Suprapubic skin (tissue), 4 donors: ENCODE results near the gene PPP1R14C.

Experiments used
- POLR2A ChIP-seq, 2 donors: fragments of 450-650 bp; IDR thresholded peaks; one replicate each; pipeline ENCODE4 v1.6.1; 2017; ENCODE audit warnings: antibody characterized with exemption in 2 of 2, mild to moderate bottlenecking in 2 of 2, moderate library complexity in 2 of 2
- POLR2AphosphoS5 ChIP-seq, 3 donors: sonication (generic); formaldehyde crosslinking; IDR thresholded peaks; one replicate each; pipeline ENCODE4 v1.6.1; 2017; ENCODE audit warnings: antibody characterized with exemption in 3 of 3
- TF ChIP-seq, protein P1 (sequence below), 2 donors: fragments of 200-600 bp in 1 of 2; fragments of 450-650 bp in 1 of 2; sonication (generic) in 1 of 2; IDR thresholded peaks; one replicate each; pipeline ENCODE4 v1.5.1; 2016 to 2019; ENCODE audit warnings: antibody characterized with exemption in 2 of 2, mild to moderate bottlenecking in 1 of 2, moderate library complexity in 1 of 2

DNA sequence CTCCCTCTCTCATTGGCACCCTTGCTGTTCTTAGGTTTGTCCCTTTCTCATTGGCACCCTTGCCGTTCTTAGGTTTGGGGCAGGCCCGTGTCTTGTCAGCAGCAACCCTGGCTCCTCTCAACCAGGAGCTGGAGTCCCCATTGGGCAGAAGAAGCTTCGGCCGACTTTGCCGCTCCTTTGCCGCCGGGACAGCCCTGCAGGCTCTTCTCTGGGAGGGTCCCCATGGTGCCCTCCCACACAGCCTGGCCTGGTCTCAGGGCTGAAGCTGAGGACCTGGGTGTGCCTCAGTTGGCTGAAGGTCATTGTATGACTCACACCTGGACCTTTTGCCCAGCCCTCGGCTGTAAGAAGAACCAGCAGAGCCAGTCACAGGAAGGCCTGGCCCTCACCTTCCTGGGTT lies 59.6 kb downstream of the PPP1R14C start:
- TF ChIP-seq, protein P1, sequence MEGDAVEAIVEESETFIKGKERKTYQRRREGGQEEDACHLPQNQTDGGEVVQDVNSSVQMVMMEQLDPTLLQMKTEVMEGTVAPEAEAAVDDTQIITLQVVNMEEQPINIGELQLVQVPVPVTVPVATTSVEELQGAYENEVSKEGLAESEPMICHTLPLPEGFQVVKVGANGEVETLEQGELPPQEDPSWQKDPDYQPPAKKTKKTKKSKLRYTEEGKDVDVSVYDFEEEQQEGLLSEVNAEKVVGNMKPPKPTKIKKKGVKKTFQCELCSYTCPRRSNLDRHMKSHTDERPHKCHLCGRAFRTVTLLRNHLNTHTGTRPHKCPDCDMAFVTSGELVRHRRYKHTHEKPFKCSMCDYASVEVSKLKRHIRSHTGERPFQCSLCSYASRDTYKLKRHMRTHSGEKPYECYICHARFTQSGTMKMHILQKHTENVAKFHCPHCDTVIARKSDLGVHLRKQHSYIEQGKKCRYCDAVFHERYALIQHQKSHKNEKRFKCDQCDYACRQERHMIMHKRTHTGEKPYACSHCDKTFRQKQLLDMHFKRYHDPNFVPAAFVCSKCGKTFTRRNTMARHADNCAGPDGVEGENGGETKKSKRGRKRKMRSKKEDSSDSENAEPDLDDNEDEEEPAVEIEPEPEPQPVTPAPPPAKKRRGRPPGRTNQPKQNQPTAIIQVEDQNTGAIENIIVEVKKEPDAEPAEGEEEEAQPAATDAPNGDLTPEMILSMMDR (IDR thresholded peaks at IDR 0.05) = no peak
- TF ChIP-seq POLR2A (IDR thresholded peaks at IDR 0.05) = no peak
- no peak for TF ChIP-seq POLR2AphosphoS5 (IDR thresholded peaks at IDR 0.05)
